HepG2 (cell line): ENCODE results near the gene BORCS5. TPM values are rescaled to one million over a fixed set of nuclear protein-coding genes. Genes with fewer than 3 reads are reported as not detected.
A peak's percentile ranks its signal among the peaks of the same experiment; 100 is the strongest.

Experiments
- ARNT2 ChIP-seq: sonication (generic); formaldehyde crosslinking; IDR thresholded peaks from 2 replicates; pipeline ENCODE4 v1.8.0; 2022; ENCODE audit warnings: mild to moderate bottlenecking, low read depth, missing genetic modification reagents, moderate library complexity
- EP300 ChIP-seq, 3 experiments: sonication (generic) in 1 of 3; formaldehyde crosslinking in 1 of 3; IDR thresholded peaks; 2 replicates each; pipeline versions ENCODE4 v1.5.1 to v1.6.1; 2011 to 2020; ENCODE audit warnings: low read depth in 2 of 3, low read length in 2 of 3, borderline replicate concordance in 1 of 3, improper control_type of control experiment in 1 of 3, mild to moderate bottlenecking in 1 of 3, missing genetic modification reagents in 1 of 3, moderate library complexity in 1 of 3
- FOXA3 ChIP-seq: IDR thresholded peaks from 2 replicates; pipeline ENCODE4 v1.6.1; 2016; ENCODE audit warnings: missing genetic modification reagents, missing compliant biosample characterization
- FOXK1 ChIP-seq: sonication (generic); formaldehyde crosslinking; IDR thresholded peaks from 2 replicates; pipeline ENCODE4 v1.4.0; 2020; ENCODE audit warnings: low read depth, missing genetic modification reagents, borderline replicate concordance
- GATAD2A ChIP-seq: IDR thresholded peaks from 2 replicates; pipeline ENCODE4 v1.6.1; 2016
- HES4 ChIP-seq: sonication (generic); formaldehyde crosslinking; IDR thresholded peaks from 2 replicates; pipeline ENCODE4 v1.9.0; 2021; ENCODE audit warnings: mild to moderate bottlenecking, missing genetic modification reagents, borderline replicate concordance
- HOXA3 ChIP-seq: sonication (generic); formaldehyde crosslinking; IDR thresholded peaks from 2 replicates; pipeline ENCODE4 v1.5.0; 2020; ENCODE audit warnings: missing genetic modification reagents
- JDP2 ChIP-seq: sonication (generic); formaldehyde crosslinking; IDR thresholded peaks from 2 replicates; pipeline ENCODE4 v1.8.1; 2022; ENCODE audit warnings: missing genetic modification reagents, borderline replicate concordance
- MAFK ChIP-seq, 2 experiments: IDR thresholded peaks in 1 of 2; conservative IDR thresholded peaks in 1 of 2; 2 replicates each; pipeline ENCODE4 v1.6.1; 2011; ENCODE audit warnings: improper control_type of control experiment in 2 of 2, low read length in 2 of 2
- RAD51 ChIP-seq: fragments of 450-650 bp; IDR thresholded peaks from 2 replicates; pipeline ENCODE4 v1.6.1; 2016; ENCODE audit warnings: borderline replicate concordance
- SIX4 ChIP-seq: sonication (generic); formaldehyde crosslinking; IDR thresholded peaks from 2 replicates; pipeline ENCODE4 v1.4.0; 2020; ENCODE audit warnings: missing genetic modification reagents
- SMAD3 ChIP-seq: sonication (generic); formaldehyde crosslinking; IDR thresholded peaks from 2 replicates; pipeline ENCODE4 v1.4.0; 2020; ENCODE audit warnings: missing genetic modification reagents
- SOX13 ChIP-seq, 3 experiments: fragments of 450-650 bp in 1 of 3; sonication (generic) in 1 of 3; formaldehyde crosslinking in 1 of 3; IDR thresholded peaks in 2 of 3; conservative IDR thresholded peaks in 1 of 3; 2 replicates each; pipeline versions ENCODE4 v1.5.0 to v1.6.1; 2016 to 2020; ENCODE audit warnings: antibody characterized with exemption in 1 of 3, mild to moderate bottlenecking in 1 of 3, missing compliant biosample characterization in 1 of 3, missing genetic modification reagents in 1 of 3, moderate library complexity in 1 of 3
- SOX6 ChIP-seq, 2 experiments: fragments of 450-650 bp in 1 of 2; sonication (generic) in 1 of 2; formaldehyde crosslinking in 1 of 2; IDR thresholded peaks; 2 replicates each; pipeline versions ENCODE4 v1.4.0 to v1.6.1; 2017 to 2020; ENCODE audit warnings: antibody characterized with exemption in 1 of 2, mild to moderate bottlenecking in 1 of 2, missing genetic modification reagents in 1 of 2
- SSRP1 ChIP-seq: IDR thresholded peaks from 2 replicates; pipeline ENCODE4 v1.6.1; 2016; ENCODE audit warnings: control low read depth
- TCF7 ChIP-seq: sonication (generic); IDR thresholded peaks from 2 replicates; pipeline ENCODE4 v1.6.1; 2016; ENCODE audit warnings: antibody characterized with exemption, low read depth
- ZNF644 ChIP-seq: IDR thresholded peaks from 2 replicates; pipeline ENCODE4 v1.6.1; 2016; ENCODE audit warnings: low read depth
- polyA plus RNA-seq, 8 experiments: library from polyadenylated mRNA; depleted of rRNA in 3 of 8; stranded (reverse) in 7 of 8; unstranded in 1 of 8; fragments of >200 nt; fragmentation: Illumina TruSeq in 4 of 8; extraction: Trizol in 4 of 8; gene quantifications; 2 replicates each; pipeline versions ENCODE4 v1.2.1 to v1.2.3, GENCODE V29; 2011 to 2016; ENCODE audit warnings: low read depth in 4 of 8, missing spikeins in 1 of 8, mixed read lengths in 1 of 8; ENCODE audit not compliant: insufficient read depth in 1 of 8
- total RNA-seq, 5 experiments: library from RNA; depleted of rRNA; stranded (reverse); fragments of >200 nt; fragmentation: Illumina TruSeq; extraction: Trizol; gene quantifications; 2 replicates each; pipeline ENCODE4 v1.2.3, GENCODE V29; 2016; ENCODE audit warnings: low read depth in 1 of 5
- TF ChIP-seq, protein P1 (sequence below): sonication (generic); formaldehyde crosslinking; conservative IDR thresholded peaks from 2 replicates; pipeline ENCODE4 v1.4.0; 2020; ENCODE audit warnings: mild to moderate bottlenecking, missing genetic modification reagents, moderate library complexity
- TF ChIP-seq, protein P2 (sequence below): sonication (generic); formaldehyde crosslinking; IDR thresholded peaks from 2 replicates; pipeline ENCODE4 v1.5.1; 2020; ENCODE audit warnings: mild to moderate bottlenecking, missing genetic modification reagents

The BORCS5 gene
- total and polyA plus RNA-seq, 2 of the 13 experiments (the other 11 are each of a cell fraction or from before 2014, with no cell fraction given): 3.9 to 4.7 TPM

DNA sequence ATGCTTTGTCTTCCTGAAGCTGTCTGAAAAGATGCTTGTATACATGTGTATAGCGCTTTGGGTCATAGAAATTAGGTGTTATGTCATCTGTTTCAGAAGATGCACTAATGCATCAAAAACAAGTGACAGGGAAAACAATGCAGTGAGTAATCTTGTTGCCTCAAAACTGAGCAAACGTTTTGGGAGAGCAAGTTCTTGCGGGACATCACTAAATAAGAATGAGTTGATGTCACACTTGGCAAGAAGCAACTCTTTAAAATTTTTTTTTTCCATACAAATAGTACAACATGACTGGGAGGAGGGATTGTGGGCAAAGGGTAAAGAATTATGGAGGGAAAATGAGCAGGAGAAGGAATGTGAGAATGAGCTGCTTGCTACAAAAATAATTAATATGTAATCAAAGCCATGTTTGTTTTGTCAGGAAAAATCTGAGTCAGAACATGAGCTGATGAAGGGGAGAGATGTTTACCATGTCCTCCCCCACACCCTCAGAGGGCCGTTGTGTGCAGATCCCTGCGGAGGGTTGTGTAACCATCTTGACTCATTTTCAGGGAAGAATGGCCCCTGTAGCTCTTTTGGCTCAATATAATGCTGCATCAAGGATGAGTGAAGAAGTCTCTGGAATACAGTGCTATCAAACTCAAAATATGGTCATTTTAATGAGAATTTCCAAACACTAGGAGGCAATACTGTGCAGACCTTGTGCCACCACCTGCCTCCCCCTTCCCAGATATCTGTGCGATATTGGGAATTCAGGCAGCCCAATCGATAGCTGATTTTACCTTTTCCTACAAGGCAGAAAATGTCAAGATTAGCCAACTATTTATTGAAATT is 41.4 kb downstream of the BORCS5 start (continued):
- TF ChIP-seq, protein P1, sequence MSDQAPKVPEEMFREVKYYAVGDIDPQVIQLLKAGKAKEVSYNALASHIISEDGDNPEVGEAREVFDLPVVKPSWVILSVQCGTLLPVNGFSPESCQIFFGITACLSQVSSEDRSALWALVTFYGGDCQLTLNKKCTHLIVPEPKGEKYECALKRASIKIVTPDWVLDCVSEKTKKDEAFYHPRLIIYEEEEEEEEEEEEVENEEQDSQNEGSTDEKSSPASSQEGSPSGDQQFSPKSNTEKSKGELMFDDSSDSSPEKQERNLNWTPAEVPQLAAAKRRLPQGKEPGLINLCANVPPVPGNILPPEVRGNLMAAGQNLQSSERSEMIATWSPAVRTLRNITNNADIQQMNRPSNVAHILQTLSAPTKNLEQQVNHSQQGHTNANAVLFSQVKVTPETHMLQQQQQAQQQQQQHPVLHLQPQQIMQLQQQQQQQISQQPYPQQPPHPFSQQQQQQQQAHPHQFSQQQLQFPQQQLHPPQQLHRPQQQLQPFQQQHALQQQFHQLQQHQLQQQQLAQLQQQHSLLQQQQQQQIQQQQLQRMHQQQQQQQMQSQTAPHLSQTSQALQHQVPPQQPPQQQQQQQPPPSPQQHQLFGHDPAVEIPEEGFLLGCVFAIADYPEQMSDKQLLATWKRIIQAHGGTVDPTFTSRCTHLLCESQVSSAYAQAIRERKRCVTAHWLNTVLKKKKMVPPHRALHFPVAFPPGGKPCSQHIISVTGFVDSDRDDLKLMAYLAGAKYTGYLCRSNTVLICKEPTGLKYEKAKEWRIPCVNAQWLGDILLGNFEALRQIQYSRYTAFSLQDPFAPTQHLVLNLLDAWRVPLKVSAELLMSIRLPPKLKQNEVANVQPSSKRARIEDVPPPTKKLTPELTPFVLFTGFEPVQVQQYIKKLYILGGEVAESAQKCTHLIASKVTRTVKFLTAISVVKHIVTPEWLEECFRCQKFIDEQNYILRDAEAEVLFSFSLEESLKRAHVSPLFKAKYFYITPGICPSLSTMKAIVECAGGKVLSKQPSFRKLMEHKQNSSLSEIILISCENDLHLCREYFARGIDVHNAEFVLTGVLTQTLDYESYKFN: peak; percentile 72
- 0 out of 2 replicates have a peak, but pooled peaks have one; percentile 19 for TF ChIP-seq SMAD3
- TF ChIP-seq HES4 (CRISPR knock-in tag): no peak
- peak; percentile 78 for TF ChIP-seq GATAD2A
- 0 out of 2 replicates have a peak, but pooled peaks have one; percentile 29 for TF ChIP-seq ARNT2 (CRISPR knock-in tag)
- no peak for TF ChIP-seq SOX6 (IDR thresholded peaks at IDR 0.05)
- peak; percentile 78; the same call in 1 of the 2 replicates for TF ChIP-seq SOX6 (CRISPR knock-in tag; IDR thresholded peaks at IDR 0.05)
- peak; percentile 91 for TF ChIP-seq FOXA3 (CRISPR knock-in tag)
- TF ChIP-seq FOXK1 (CRISPR knock-in tag): peak; percentile 72; the same call in 1 of the 2 replicates
- TF ChIP-seq HOXA3: peak; percentile 53; the same call in 1 of the 2 replicates
- TF ChIP-seq MAFK (conservative IDR thresholded peaks at IDR 0.05 in 1 of 2, IDR thresholded peaks at IDR 0.05 in 1 of 2; ENCODE audit: low read length in 2 of 2): no peak
- peak; percentile 73; the same call in 1 of the 2 replicates for TF ChIP-seq SIX4 (CRISPR knock-in tag)
- peak in 1 of 2 experiments; percentile 89; a peak in 2 of 4 replicates for TF ChIP-seq EP300 (IDR thresholded peaks at IDR 0.05; ENCODE audit: low read depth in 2 of 2, low read length in 2 of 2)
- peak; percentile 82; the same call in 1 of the 2 replicates for TF ChIP-seq EP300 (CRISPR knock-in tag; IDR thresholded peaks at IDR 0.05; ENCODE audit: borderline replicate concordance)
- TF ChIP-seq, protein P2, sequence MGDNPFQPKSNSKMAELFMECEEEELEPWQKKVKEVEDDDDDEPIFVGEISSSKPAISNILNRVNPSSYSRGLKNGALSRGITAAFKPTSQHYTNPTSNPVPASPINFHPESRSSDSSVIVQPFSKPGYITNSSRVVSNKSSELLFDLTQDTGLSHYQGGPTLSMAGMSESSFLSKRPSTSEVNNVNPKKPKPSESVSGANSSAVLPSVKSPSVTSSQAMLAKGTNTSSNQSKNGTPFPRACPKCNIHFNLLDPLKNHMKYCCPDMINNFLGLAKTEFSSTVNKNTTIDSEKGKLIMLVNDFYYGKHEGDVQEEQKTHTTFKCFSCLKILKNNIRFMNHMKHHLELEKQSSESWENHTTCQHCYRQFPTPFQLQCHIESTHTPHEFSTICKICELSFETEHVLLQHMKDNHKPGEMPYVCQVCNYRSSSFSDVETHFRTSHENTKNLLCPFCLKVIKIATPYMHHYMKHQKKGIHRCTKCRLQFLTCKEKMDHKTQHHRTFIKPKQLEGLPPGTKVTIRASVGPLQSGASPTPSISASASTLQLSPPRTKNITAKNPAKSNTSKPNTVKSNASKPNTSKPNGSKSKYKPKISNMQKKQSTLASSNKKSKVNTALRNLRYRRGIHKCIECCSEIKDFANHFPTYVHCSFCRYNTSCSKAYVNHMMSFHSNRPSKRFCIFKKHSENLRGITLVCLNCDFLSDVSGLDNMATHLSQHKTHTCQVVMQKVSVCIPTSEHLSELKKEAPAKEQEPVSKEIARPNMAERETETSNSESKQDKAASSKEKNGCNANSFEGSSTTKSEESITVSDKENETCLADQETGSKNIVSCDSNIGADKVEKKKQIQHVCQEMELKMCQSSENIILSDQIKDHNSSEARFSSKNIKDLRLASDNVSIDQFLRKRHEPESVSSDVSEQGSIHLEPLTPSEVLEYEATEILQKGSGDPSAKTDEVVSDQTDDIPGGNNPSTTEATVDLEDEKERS (CRISPR knock-in tag): 0 out of 2 replicates have a peak, but pooled peaks have one; percentile 51
- peak; percentile 62; the same call in 1 of the 2 replicates for TF ChIP-seq ZNF644
- no peak for TF ChIP-seq SSRP1 (CRISPR knock-in tag)
- no peak for TF ChIP-seq JDP2 (CRISPR knock-in tag)
- TF ChIP-seq SOX13 (IDR thresholded peaks at IDR 0.05): 0 out of 2 replicates have a peak, but pooled peaks have one; percentile 37
- TF ChIP-seq SOX13 (CRISPR knock-in tag; conservative IDR thresholded peaks at IDR 0.05 in 1 of 2, IDR thresholded peaks at IDR 0.05 in 1 of 2): peak in 1 of 2 experiments; percentile 78; a peak in 2 of 4 replicates
- no peak for TF ChIP-seq RAD51
- TF ChIP-seq TCF7: peak; percentile 84
